Mesothelial cell of epicardium (in vitro differentiated cells): Measurements from ENCODE around the gene ZNF436. TPM values are rescaled to one million over a fixed set of nuclear protein-coding genes. Genes with fewer than 3 reads are reported as not detected.

ENCODE experiments used
- DNase-seq, 2 experiments: peaks; one replicate each; pipeline ENCODE4 v3.0.0; 2021; ENCODE audit warnings: low spot score in 2 of 2; ENCODE audit not compliant: unreplicated experiment in 2 of 2
- H3K27ac Mint-ChIP-seq: 2 replicates; pipeline ENCODE4 v1.8.0; 2021; ENCODE audit warnings: mixed read lengths
- H3K27me3 Mint-ChIP-seq: 2 replicates; pipeline ENCODE4 v1.8.0; 2021; ENCODE audit warnings: low read depth, mixed read lengths
- H3K36me3 Mint-ChIP-seq: 2 replicates; pipeline ENCODE4 v1.8.0; 2021; ENCODE audit warnings: mixed read lengths
- H3K4me1 Mint-ChIP-seq: 2 replicates; pipeline ENCODE4 v1.8.0; 2021; ENCODE audit warnings: mixed read lengths
- H3K4me3 Mint-ChIP-seq: 2 replicates; pipeline ENCODE4 v1.8.0; 2021; ENCODE audit warnings: mild to moderate bottlenecking, moderate library complexity, mixed read lengths
- H3K9me3 Mint-ChIP-seq: 2 replicates; pipeline ENCODE4 v1.8.0; 2021; ENCODE audit warnings: mixed read lengths
- total RNA-seq: library from RNA; stranded (reverse); gene quantifications from 3 replicates; pipeline ENCODE4 v1.2.1, GENCODE V29; 2021
- TF ChIP-seq, protein P1 (sequence below): fragments of 200-600 bp; sonication (generic); IDR thresholded peaks from one replicate; pipeline ENCODE4 v1.5.0; 2021; ENCODE audit warnings: antibody characterized with exemption; ENCODE audit not compliant: unreplicated experiment

Gene ZNF436
- total RNA-seq, 1 donor from 2014 or later: 33.7 TPM

DNA sequence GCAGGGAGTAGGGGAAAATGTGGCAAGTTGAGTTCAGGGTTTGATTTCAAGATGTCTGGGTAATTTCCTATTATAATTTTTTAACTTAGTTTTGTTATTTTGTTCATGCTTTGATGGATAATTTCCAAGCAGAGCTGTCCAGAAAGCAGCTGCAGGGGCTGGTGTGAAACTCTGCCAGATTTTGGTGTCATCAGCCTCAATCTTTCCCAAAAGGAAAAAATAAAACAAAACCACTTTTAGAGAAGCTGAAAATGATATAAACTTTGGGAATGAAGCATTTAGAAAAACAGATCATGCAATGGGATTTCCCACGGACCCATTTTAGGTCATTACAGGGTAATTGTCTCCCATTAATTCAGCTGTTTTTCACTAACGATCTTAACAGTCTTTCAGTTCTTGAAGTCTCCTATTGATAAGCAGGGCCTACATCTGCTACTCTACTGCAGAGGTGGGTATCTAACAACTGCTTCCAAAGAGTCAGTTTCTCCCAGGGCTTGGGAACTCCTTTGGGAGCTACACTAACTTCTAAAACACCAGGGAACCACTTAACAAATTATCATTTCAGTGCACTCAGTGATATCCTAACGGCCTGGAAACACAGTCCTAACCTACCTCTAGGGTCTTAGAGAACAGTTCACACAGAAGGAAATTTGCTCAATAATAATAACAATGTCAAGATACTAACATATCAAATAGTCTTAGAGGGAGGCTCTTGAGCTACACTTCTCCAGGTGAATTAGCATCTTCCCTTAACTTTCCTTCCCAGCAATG, 12.3 kb downstream of the ZNF436 start:
- peaks cover 2% of the 10 kb centered on the region for H3K27me3 Mint-ChIP-seq
- TF ChIP-seq, protein P1, sequence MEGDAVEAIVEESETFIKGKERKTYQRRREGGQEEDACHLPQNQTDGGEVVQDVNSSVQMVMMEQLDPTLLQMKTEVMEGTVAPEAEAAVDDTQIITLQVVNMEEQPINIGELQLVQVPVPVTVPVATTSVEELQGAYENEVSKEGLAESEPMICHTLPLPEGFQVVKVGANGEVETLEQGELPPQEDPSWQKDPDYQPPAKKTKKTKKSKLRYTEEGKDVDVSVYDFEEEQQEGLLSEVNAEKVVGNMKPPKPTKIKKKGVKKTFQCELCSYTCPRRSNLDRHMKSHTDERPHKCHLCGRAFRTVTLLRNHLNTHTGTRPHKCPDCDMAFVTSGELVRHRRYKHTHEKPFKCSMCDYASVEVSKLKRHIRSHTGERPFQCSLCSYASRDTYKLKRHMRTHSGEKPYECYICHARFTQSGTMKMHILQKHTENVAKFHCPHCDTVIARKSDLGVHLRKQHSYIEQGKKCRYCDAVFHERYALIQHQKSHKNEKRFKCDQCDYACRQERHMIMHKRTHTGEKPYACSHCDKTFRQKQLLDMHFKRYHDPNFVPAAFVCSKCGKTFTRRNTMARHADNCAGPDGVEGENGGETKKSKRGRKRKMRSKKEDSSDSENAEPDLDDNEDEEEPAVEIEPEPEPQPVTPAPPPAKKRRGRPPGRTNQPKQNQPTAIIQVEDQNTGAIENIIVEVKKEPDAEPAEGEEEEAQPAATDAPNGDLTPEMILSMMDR: no peak
- H3K27ac Mint-ChIP-seq: no peak overlapping the region
- H3K36me3 Mint-ChIP-seq: peaks cover 49% of the 10 kb centered on the region
- peak in 1 of 2 experiments; percentile 0 for DNase-seq
- no peaks in the 10 kb centered on the region for H3K4me1 Mint-ChIP-seq
- H3K9me3 Mint-ChIP-seq: peaks cover 40% of the 10 kb centered on the region
- H3K4me3 Mint-ChIP-seq: no peak overlapping the region

GRCh38 chr1:23356471-23357137, 13.0 kb downstream of the ZNF436 start:
- Mint-ChIP-seq H3K27me3 (peaks cover 2% of the 10 kb centered on the region), H3K36me3 (peaks cover 41% of the 10 kb centered on the region), H3K27ac (no peak overlapping the region), H3K4me1 (no peaks in the 10 kb centered on the region), H3K4me3 (no peak overlapping the region), H3K9me3 (peaks cover 35% of the 10 kb centered on the region)
- TF ChIP-seq, protein P1: no peak
- DNase-seq: no peak

DNA sequence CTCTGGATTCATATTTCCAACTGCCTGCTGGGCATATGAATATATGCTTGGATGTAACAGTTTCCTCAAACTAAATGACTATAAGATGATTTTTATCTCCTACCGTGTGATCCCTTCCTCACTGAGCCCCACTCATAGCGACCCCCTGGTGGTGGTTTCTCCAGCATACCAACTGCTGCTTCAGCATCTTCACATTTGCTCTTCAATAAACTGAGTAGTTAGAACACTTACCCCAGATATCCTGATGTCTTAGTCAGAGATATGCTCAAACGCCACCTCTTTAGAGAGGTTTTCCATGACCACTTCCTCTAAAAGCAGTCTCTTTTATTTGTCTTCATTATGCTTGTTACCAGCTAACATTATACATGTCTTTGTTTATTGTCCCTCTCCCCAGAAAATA, 15.4 kb downstream of the ZNF436 start:
- no peak overlapping the region for H3K27ac Mint-ChIP-seq
- H3K4me3 Mint-ChIP-seq: no peak overlapping the region
- peaks cover 18% of the 10 kb centered on the region for H3K36me3 Mint-ChIP-seq
- TF ChIP-seq, protein P1: no peak
- H3K4me1 Mint-ChIP-seq: no peaks in the 10 kb centered on the region
- peaks cover 2% of the 10 kb centered on the region for H3K27me3 Mint-ChIP-seq
- DNase-seq: no peak
- H3K9me3 Mint-ChIP-seq: peaks cover 12% of the 10 kb centered on the region

DNA sequence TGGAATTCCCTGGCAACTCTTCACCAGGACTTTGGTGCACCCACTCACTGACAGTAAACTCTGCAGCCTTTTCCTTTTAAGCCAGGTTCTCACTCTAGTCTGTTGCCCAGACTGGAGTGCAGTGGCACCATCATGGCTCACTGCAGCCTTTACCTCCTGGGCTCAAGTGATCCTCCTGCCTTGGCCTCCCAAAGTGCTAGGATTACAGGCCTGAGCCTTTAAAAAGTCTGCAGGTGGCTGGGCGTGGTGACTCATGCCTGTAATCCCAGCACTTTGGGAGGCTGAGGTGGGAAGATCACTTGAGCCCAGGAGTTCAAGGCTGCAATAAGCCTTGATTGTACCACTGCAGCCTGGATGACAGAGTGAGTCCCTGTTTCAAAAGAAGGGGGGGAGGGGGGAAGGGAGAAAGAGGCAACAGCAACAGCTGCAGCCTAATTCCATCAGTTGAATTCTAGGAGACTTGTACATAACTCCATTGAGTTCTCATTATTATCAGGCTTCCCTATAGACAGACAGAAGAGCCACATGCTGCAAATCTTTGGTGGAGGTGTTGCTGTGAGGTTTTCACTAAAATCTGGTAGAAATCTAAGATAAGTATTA, 17.4 kb downstream of the ZNF436 start:
- Mint-ChIP-seq H3K27ac (no peak overlapping the region), H3K4me3 (no peak overlapping the region), H3K4me1 (no peaks in the 10 kb centered on the region), H3K9me3 (no peaks in the 10 kb centered on the region), H3K27me3 (peaks cover 2% of the 10 kb centered on the region), H3K36me3 (peaks cover 5% of the 10 kb centered on the region)
- DNase-seq: no peak
- TF ChIP-seq, protein P1: no peak

DNA sequence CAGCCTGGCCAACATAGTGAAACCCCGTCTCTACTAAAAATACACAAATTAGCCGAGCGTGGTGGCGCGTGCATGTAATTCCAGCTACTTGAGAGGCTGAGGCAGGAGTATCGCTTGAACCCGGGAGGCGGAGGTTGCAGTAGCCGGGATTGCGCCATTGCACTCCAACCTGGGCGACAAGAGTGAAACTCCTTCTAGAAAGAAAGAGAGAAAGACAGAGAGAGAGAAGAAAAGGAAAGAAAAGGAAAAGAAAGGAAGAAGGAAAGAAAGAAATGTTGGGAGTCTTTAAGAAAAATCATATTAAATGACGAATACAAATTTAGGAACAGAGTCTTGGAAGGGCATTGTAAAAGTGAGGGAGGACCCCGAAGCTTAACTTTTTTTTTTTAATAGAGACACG, 23.7 kb downstream of the ZNF436 start:
- H3K4me3 Mint-ChIP-seq: no peak overlapping the region
- peak overlapping the region; percentile 30 for H3K27ac Mint-ChIP-seq
- peaks cover 26% of the 10 kb centered on the region for H3K4me1 Mint-ChIP-seq
- no peaks in the 10 kb centered on the region for H3K36me3 Mint-ChIP-seq
- no peaks in the 10 kb centered on the region for H3K27me3 Mint-ChIP-seq
- DNase-seq: no peak
- H3K9me3 Mint-ChIP-seq: no peaks in the 10 kb centered on the region
- TF ChIP-seq, protein P1: no peak
